ENCODE results near the gene CLASRP.
"Not testable (repeated sequence)": the region's sequence is repeated elsewhere in the genome, so short reads cannot be mapped to it uniquely, and the experiment has no call there.

GRCh38 chr19:44999131-44999925, 39.5 kb upstream of the CLASRP start:
- not testable (repeated sequence) for TF ChIP-seq CTCF (IDR thresholded peaks at IDR 0.05; ENCODE audit: insufficient read depth, low read length, poor library complexity, severe bottlenecking); EZH2phosphoT487 (conservative IDR thresholded peaks at IDR 0.05; ENCODE audit: low read length)

Data from SU-DHL-6 (cell line).